Prostate gland (tissue), 2 donors: Measurements from ENCODE around the gene PRPSAP1. TPM values are rescaled to one million over a fixed set of nuclear protein-coding genes. Genes with fewer than 3 reads are reported as not detected.
A peak's percentile ranks its signal among the peaks of the same experiment; 100 is the strongest.

Experiments
- DNase-seq: peaks from one replicate; pipeline ENCODE4 v3.0.0-alpha.2; 2019; ENCODE audit warnings: low spot score
- H3K27ac ChIP-seq, 2 donors: fragments of 200-600 bp; sonication (generic); 2 replicates each; pipeline ENCODE4 v1.5.1; 2017 to 2019
- H3K27me3 ChIP-seq: fragments of 200-600 bp; sonication (generic); replicated peaks from 2 replicates; pipeline ENCODE4 v1.5.1; 2019; ENCODE audit not compliant: insufficient read depth
- H3K36me3 ChIP-seq, 2 donors: fragments of 200-600 bp; sonication (generic); 1 replicate in 1 of 2; 2 replicates in 1 of 2; pipeline versions ENCODE4 v1.5.1 to v1.8.1; 2017 to 2019
- H3K4me1 ChIP-seq: fragments of 200-600 bp; sonication (generic); replicated peaks from 2 replicates; pipeline ENCODE4 v1.5.1; 2019
- H3K4me3 ChIP-seq, 2 donors: fragments of 200-600 bp; sonication (generic); 2 replicates each; pipeline ENCODE4 v1.5.1; 2017 to 2019
- H3K9me3 ChIP-seq: fragments of 200-600 bp; sonication (generic); 2 replicates; pipeline ENCODE4 v1.5.1; 2017
- POLR2A ChIP-seq: fragments of 450-650 bp; IDR thresholded peaks from one replicate; pipeline ENCODE4 v1.6.1; 2016; ENCODE audit warnings: antibody characterized with exemption, mild to moderate bottlenecking
- POLR2AphosphoS5 ChIP-seq: sonication (generic); formaldehyde crosslinking; IDR thresholded peaks from one replicate; pipeline ENCODE4 v1.6.1; 2017; ENCODE audit warnings: antibody characterized with exemption
- WGBS: methylation state at CpG from one replicate; pipeline ENCODE4 v1.1.5; 2018; 5-methylcytosine and 5-hydroxymethylcytosine counted together
- intact Hi-C: fragments of 100-400 bp; cut with DNase I; formaldehyde crosslinking; loops from one replicate; pipeline ENCODE4 v1.14.2; 2022
- total RNA-seq, 2 donors: library from RNA; depleted of rRNA; stranded (reverse); fragments of >200 nt; gene quantifications; one replicate each; pipeline ENCODE4 v1.1.0, GENCODE V29; 2016
- TF ChIP-seq, protein P1 (sequence below), 4 experiments: fragments of 200-600 bp in 2 of 4; fragments of 450-650 bp in 2 of 4; sonication (generic) in 2 of 4; IDR thresholded peaks; 1 replicate in 3 of 4; 2 replicates in 1 of 4; pipeline ENCODE4 v1.5.1; 2016 to 2019; ENCODE audit warnings: antibody characterized with exemption in 4 of 4, mild to moderate bottlenecking in 2 of 4, moderate library complexity in 2 of 4

The PRPSAP1 gene
- total RNA-seq, 2 donors from 2014 or later: 51.5 to 115 TPM

DNA sequence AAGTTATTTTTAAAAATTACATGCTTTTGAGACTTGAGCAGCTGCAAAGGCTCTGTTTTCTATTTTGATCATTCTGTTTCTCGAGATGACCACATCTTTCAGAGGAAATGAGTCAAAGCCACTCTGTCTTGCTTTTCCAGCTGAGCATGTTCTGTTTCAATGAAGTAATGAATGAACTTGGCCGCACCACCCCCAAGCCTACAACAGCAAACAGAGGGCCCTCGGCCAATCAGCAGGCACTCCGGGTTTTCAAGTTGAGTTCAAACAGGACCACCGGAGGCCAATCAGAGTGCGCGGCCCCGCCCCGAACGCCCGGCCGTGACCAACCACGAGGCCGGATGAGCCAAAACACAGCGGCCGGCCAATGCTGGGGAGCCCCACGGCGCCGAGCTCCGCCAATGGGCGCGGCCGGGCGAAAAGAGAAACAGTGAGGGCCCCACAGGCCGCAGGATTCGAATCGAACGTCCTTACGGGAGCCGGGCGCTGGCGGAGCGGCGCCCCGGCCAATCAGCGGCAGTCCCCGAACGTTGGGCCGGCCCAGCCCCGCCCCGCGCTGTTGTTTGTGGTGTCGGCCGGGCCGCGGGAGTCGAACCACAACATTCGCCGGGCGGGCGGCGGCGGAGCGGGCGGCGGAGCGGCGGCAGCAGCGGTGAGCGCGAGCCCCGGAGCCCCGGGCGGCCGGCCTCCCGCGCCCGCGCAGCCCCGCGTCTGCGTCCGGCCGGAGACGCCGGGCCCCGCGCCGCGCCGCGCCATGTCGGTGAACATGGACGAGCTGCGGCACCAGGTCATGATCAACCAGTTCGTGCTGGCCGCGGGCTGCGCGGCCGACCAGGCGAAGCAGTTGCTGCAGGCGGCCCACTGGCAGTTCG, 88.7 kb downstream of the PRPSAP1 start, which contains the start of gene UBALD2:
Gene UBALD2, plus strand, starts transcription at position 594 of the 869 bp plus-strand sequence. Its CDS starts 158 bp downstream, at position 752.
- intact Hi-C loops: no loop called here
- peaks cover 30% of the 10 kb centered on the region for H3K4me1 ChIP-seq
- under 1% methylated on average over 76 of the region's 94 CpGs for WGBS

DNA sequence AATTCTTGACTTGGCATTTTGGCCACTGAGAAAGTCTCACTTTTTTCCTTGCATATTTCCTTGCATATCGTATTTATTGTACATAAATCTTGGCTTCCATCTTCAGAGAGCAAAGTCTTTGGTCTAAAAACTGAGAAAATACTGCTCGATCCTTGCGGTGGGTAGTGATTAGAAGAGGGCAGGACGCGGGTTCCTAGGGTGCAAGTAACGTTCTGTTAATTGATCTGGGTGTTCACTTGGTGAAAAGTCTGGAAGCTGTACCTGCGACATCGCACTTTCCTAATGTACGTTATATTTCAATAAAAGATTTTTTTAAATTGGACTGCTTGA, 89.3 kb downstream of the PRPSAP1 start:
- H3K27me3 ChIP-seq: no peaks in the 10 kb centered on the region
- DNase-seq: no peak
- peaks cover 30% of the 10 kb centered on the region for H3K4me1 ChIP-seq
- no peak overlapping the region for H3K4me3 ChIP-seq
- H3K9me3 ChIP-seq: no peaks in the 10 kb centered on the region
- H3K36me3 ChIP-seq: no peaks in the 10 kb centered on the region
- 33% methylated on average over 9 of the region's 9 CpGs for WGBS
- H3K27ac ChIP-seq: peak overlapping the region; percentile 93 to 95
- intact Hi-C loops: no loop called here
- no peak for TF ChIP-seq POLR2AphosphoS5
- TF ChIP-seq, protein P1, sequence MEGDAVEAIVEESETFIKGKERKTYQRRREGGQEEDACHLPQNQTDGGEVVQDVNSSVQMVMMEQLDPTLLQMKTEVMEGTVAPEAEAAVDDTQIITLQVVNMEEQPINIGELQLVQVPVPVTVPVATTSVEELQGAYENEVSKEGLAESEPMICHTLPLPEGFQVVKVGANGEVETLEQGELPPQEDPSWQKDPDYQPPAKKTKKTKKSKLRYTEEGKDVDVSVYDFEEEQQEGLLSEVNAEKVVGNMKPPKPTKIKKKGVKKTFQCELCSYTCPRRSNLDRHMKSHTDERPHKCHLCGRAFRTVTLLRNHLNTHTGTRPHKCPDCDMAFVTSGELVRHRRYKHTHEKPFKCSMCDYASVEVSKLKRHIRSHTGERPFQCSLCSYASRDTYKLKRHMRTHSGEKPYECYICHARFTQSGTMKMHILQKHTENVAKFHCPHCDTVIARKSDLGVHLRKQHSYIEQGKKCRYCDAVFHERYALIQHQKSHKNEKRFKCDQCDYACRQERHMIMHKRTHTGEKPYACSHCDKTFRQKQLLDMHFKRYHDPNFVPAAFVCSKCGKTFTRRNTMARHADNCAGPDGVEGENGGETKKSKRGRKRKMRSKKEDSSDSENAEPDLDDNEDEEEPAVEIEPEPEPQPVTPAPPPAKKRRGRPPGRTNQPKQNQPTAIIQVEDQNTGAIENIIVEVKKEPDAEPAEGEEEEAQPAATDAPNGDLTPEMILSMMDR (IDR thresholded peaks at IDR 0.05): no peak
- TF ChIP-seq POLR2A: no peak

More for the DNA sequence above, 88.7 kb downstream of the PRPSAP1 start, which contains the start of gene UBALD2:
- Histone ChIP-seq H3K36me3 (no peaks in the 10 kb centered on the region), H3K27me3 (no peaks in the 10 kb centered on the region), H3K27ac (peak within 1 kb of the TSS; percentile 93 to 95), H3K4me3 (peak within 1 kb of the TSS; percentile 97 to 100), H3K9me3 (no peaks in the 10 kb centered on the region)
- peak; percentile 100 for DNase-seq
- peak; percentile 95 for TF ChIP-seq POLR2A
- TF ChIP-seq POLR2AphosphoS5: peak; percentile 97
- TF ChIP-seq, protein P1 (IDR thresholded peaks at IDR 0.05): peak in 1 of 4 experiments; percentile 24

DNA sequence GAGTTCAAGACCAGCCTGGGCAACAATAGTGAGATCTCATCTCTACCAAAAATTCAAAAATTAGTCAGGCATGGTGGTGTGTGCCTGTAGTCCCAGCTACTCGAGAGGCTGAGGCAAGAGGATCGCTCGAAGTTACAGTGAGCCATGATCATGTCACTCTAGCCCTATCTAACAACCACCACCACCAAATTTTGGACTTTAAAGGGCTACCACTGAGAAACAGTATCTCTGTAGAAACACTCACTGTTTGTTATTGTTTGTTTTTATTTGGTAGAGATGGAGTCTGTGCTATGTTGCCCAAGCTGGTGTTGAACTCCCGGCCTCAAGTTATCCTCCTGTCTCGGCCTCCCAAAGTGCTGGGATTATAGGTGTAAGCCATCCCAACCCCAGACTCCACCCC, 89.8 kb downstream of the PRPSAP1 start:
- DNase-seq: no peak
- H3K4me3 ChIP-seq: no peak overlapping the region
- intact Hi-C loops: no loop called here
- H3K9me3 ChIP-seq: no peaks in the 10 kb centered on the region
- peak overlapping the region; percentile 93 to 95 for H3K27ac ChIP-seq
- no peaks in the 10 kb centered on the region for H3K27me3 ChIP-seq
- 94% methylated on average over 5 of the region's 5 CpGs for WGBS
- H3K36me3 ChIP-seq: no peaks in the 10 kb centered on the region
- TF ChIP-seq POLR2A (no peak), POLR2AphosphoS5 (no peak)
- TF ChIP-seq, protein P1 (IDR thresholded peaks at IDR 0.05): no peak
- peaks cover 30% of the 10 kb centered on the region for H3K4me1 ChIP-seq

DNA sequence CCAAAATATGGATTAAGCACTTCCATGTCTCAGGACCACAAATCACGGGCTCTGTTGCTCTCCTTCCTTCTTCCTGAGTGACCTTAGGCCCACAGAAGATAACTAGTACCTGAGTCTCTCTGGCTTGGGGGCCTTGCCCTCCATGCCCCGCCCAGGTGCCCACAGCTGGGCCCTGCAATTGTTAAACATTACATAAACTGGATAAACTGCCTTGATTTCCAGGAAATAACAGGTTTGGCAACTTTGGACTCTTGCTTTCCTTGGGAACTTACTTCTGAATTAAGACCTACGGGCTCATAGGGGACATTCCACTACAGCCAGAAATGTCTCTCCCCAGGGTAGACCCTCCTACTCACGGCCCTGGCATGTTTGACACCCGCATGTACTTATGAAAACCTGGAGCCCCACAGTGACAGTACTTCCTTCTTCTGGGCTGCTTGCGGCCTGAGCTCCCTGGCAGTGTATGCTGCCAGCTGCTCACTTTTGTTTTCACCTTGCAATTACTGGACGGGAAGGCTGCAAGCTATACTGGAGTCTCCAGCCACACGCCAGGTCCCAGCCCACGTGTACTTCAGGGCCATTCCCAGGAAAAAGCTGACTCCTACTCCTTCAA, 90.9 kb downstream of the PRPSAP1 start:
- DNase-seq: peak; percentile 71

More for the DNA sequence above, 90.9 kb downstream of the PRPSAP1 start:
- peak overlapping the region; percentile 93 to 95 for H3K27ac ChIP-seq
- TF ChIP-seq POLR2AphosphoS5: peak; percentile 81
- peak; percentile 44 for TF ChIP-seq POLR2A
- TF ChIP-seq, protein P1 (IDR thresholded peaks at IDR 0.05): no peak
- H3K36me3 ChIP-seq: no peaks in the 10 kb centered on the region
- no peaks in the 10 kb centered on the region for H3K9me3 ChIP-seq
- H3K27me3 ChIP-seq: no peaks in the 10 kb centered on the region
- H3K4me1 ChIP-seq: peaks cover 23% of the 10 kb centered on the region
- H3K4me3 ChIP-seq: no peak overlapping the region
- 37% methylated on average over 9 of the region's 9 CpGs for WGBS
- intact Hi-C loops: no loop called here
